ENCODE data around the gene OR13J1.

DNA sequence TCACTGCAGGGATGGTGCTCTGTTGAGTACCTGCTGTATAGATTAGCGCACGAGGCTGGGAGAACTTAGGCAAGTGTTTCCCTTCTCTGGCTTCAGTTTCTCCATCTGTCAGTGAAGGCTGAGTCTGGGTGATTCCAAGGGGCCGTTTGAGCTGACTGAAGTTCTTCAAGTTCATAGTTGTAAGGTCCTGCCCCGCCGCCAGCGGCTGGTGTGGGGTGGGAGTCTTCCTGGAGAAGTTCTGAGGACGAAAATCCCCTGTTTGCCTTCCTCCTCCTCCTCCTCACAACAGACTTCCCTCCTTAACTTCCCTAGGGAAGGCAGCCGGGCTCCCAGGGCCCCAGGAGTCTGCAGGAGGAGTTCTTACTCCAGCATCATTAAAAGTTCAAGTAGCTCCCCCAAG is 34.1 kb upstream of the OR13J1 start:
- TF ChIP-seq POLR2A (IDR thresholded peaks at IDR 0.05), result no peak
- TF ChIP-seq, protein P1, sequence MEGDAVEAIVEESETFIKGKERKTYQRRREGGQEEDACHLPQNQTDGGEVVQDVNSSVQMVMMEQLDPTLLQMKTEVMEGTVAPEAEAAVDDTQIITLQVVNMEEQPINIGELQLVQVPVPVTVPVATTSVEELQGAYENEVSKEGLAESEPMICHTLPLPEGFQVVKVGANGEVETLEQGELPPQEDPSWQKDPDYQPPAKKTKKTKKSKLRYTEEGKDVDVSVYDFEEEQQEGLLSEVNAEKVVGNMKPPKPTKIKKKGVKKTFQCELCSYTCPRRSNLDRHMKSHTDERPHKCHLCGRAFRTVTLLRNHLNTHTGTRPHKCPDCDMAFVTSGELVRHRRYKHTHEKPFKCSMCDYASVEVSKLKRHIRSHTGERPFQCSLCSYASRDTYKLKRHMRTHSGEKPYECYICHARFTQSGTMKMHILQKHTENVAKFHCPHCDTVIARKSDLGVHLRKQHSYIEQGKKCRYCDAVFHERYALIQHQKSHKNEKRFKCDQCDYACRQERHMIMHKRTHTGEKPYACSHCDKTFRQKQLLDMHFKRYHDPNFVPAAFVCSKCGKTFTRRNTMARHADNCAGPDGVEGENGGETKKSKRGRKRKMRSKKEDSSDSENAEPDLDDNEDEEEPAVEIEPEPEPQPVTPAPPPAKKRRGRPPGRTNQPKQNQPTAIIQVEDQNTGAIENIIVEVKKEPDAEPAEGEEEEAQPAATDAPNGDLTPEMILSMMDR (IDR thresholded peaks at IDR 0.05), result no peak
